HL-60 (cell line): ENCODE data around the gene CTDP1.

Experiments
- DNase-seq, 2 experiments: peaks; one replicate each; pipeline ENCODE4 v3.0.0-alpha.2; 2010 to 2020; ENCODE audit warnings: low read depth in 1 of 2, low spot score in 1 of 2
- H3K27ac ChIP-seq: fragments of 250-450 bp; sonication (Bioruptor Pico); replicated peaks from 2 replicates; pipeline ENCODE4 v1.5.1; 2020; ENCODE audit warnings: mild to moderate bottlenecking, moderate library complexity
- H3K27me3 ChIP-seq: fragments of 250-450 bp; sonication (Bioruptor Pico); 2 replicates; pipeline ENCODE4 v1.5.1; 2021; ENCODE audit warnings: mild to moderate bottlenecking, moderate library complexity; ENCODE audit not compliant: insufficient read depth, poor library complexity, severe bottlenecking
- H3K4me3 ChIP-seq: replicated peaks from 2 replicates; pipeline ENCODE4 v1.5.1; 2011; ENCODE audit warnings: mild to moderate bottlenecking, control low read depth, low read length; ENCODE audit not compliant: insufficient read depth
- CTCF ChIP-seq: IDR thresholded peaks from one replicate; pipeline ENCODE4 v1.5.1; 2011; ENCODE audit warnings: low read length, control low read depth, inconsistent platforms; ENCODE audit not compliant: insufficient read depth
- GABPA ChIP-seq: IDR thresholded peaks from 2 replicates; pipeline ENCODE4 v1.6.1; 2012; ENCODE audit warnings: low read depth
- POLR2AphosphoS5 ChIP-seq: IDR thresholded peaks from 2 replicates; pipeline ENCODE4 v1.6.1; 2012; ENCODE audit warnings: low read depth
- REST ChIP-seq: IDR thresholded peaks from 2 replicates; pipeline ENCODE4 v1.6.1; 2012; ENCODE audit warnings: low read depth; ENCODE audit not compliant: insufficient replicate concordance
- SPI1 ChIP-seq: IDR thresholded peaks from 2 replicates; pipeline ENCODE4 v1.6.1; 2012; ENCODE audit warnings: low read depth, mild to moderate bottlenecking, borderline replicate concordance

The CTDP1 gene

DNA sequence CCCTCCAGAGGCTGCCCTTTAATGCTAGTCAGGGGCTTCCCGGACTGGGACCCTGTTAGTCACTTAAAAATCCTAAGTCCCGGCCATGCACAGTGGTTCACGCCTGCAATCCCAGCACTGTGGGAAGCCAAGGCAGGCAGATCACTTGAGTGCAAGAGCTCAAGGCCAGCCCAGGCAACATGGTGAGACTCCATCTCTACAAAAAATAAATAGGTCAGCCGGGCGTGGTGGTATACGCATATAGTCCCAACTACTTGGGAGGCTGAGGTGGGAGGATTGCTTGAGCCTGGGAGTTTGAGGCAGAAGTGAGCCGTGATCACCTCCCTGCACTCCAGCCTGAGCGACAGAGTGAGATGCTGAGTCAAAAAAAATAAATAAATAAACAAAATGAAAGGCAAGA, 100.9 kb downstream of the CTDP1 start:
- Histone ChIP-seq H3K4me3 (no peak overlapping the region), H3K27me3 (no peaks in the 10 kb centered on the region), H3K27ac (no peak overlapping the region)
- DNase-seq = no peak
- TF ChIP-seq CTCF (no peak), SPI1 (no peak), POLR2AphosphoS5 (no peak), GABPA (no peak), REST (no peak)

DNA sequence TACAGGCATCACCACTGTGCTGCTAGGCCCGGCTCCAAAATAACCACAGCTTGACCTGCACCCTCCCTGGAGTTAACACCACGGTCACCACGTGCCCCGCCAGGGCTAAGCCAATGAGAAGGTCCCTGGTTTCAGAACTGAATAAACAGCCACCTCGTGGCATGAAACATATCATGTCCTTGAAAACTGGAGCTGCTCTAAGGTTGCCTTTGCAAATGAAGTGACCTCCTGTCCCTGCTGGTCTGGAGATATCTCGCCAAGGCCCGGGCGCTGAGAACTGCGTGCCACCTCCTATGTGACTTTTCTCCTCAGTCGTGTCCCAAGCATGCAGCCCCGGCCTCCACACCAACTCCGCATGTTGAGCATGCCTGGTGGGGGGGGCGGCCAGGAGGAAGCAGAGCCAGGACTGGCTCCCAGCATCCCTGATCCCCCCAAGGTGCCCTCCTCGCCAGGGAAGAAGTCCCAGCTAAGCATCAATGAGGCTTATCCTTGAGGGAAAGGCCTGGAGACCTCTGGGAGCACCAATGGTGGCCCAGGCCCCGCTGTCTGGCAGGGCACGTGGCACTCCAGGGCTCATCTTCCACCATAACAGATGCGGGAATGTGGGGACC, 101.8 kb downstream of the CTDP1 start:
- Histone ChIP-seq H3K27ac (no peak overlapping the region), H3K27me3 (no peaks in the 10 kb centered on the region), H3K4me3 (no peak overlapping the region)
- DNase-seq = no peak
- no peak for TF ChIP-seq SPI1
- TF ChIP-seq POLR2AphosphoS5 = no peak
- no peak for TF ChIP-seq REST
- no peak for TF ChIP-seq GABPA
- TF ChIP-seq CTCF = no peak

GRCh38 chr18:79782566-79783308, 103.1 kb downstream of the CTDP1 start:
- Histone ChIP-seq H3K27ac (no peak overlapping the region), H3K27me3 (no peaks in the 10 kb centered on the region), H3K4me3 (no peak overlapping the region)
- TF ChIP-seq GABPA (no peak), CTCF (no peak), REST (no peak), POLR2AphosphoS5 (no peak), SPI1 (no peak)
- no peak for DNase-seq
